IMR-90 (cell line): Measurements from ENCODE around the gene SPINT2. TPM values are rescaled to one million over a fixed set of nuclear protein-coding genes. Genes with fewer than 3 reads are reported as not detected.

ENCODE experiments used
- ATAC-seq: fragments of 200-7000 bp; cut with Tn5 transposase; 2 replicates; pipeline ENCODE4 v1.9.1; 2020; ENCODE audit warnings: low read depth, mild to moderate bottlenecking, moderate library complexity
- BruUV-seq: library from RNA; stranded (reverse); fragments of 400-500 nt; replicated peaks from 2 replicates; lab custom pipeline; 2021; lab: Mats Ljungman, UMichigan
- CTCF ChIA-PET: fragments of 300-600 bp; formaldehyde crosslinking; extraction: SDS; loops from one replicate; lab custom pipeline; 2021; ENCODE audit warnings: antibody characterized with exemption; lab: Yijun Ruan, JAX
- POLR2A ChIA-PET: fragments of 300-600 bp; sonication (Branson Sonifier 250); formaldehyde crosslinking; loops from one replicate; lab custom pipeline; 2022; ENCODE audit warnings: antibody characterized with exemption; ENCODE audit not compliant: unreplicated experiment; lab: Charles Lee
- DNase-seq: peaks from one replicate; pipeline ENCODE4 v3.0.0; 2013
- H2AFZ ChIP-seq: replicated peaks from 2 replicates; pipeline ENCODE3; 2013; ENCODE audit warnings: low read length, mild to moderate bottlenecking; ENCODE audit not compliant: poor library complexity
- H2AK5ac ChIP-seq: 2 replicates; pipeline ENCODE4 v1.6.1; 2013; ENCODE audit warnings: low read depth, low read length, inconsistent platforms
- H2AK9ac ChIP-seq: replicated peaks from 2 replicates; pipeline ENCODE3; 2013; ENCODE audit warnings: mild to moderate bottlenecking, low read depth, low read length, moderate library complexity; ENCODE audit not compliant: poor library complexity
- H2BK120ac ChIP-seq: 2 replicates; pipeline ENCODE4 v1.6.1; 2013; ENCODE audit warnings: low read depth, low read length, inconsistent platforms
- H2BK15ac ChIP-seq: 3 replicates; pipeline ENCODE4 v1.6.1; 2013; ENCODE audit warnings: low read depth, low read length, inconsistent platforms
- H2BK20ac ChIP-seq: 2 replicates; pipeline ENCODE4 v1.6.1; 2013; ENCODE audit warnings: low read depth, mild to moderate bottlenecking, inconsistent platforms, low read length, moderate library complexity
- H2BK5ac ChIP-seq: 2 replicates; pipeline ENCODE4 v1.6.1; 2013; ENCODE audit warnings: mild to moderate bottlenecking, low read depth, low read length, inconsistent platforms; ENCODE audit not compliant: poor library complexity, severe bottlenecking
- H3K14ac ChIP-seq: replicated peaks from 2 replicates; pipeline ENCODE4 v1.6.1; 2013; ENCODE audit warnings: low read depth, low read length, inconsistent platforms
- H3K18ac ChIP-seq: 2 replicates; pipeline ENCODE4 v1.6.1; 2013; ENCODE audit warnings: low read depth, low read length, control low read depth
- H3K23ac ChIP-seq: 2 replicates; pipeline ENCODE4 v1.6.1; 2013; ENCODE audit warnings: low read depth, low read length, inconsistent platforms
- H3K27ac ChIP-seq: 2 replicates; pipeline ENCODE4 v1.5.1; 2013; ENCODE audit warnings: mild to moderate bottlenecking, control low read depth, low read length; ENCODE audit not compliant: insufficient read depth
- H3K27me3 ChIP-seq: 2 replicates; pipeline ENCODE4 v1.6.1; 2013; ENCODE audit warnings: low read length; ENCODE audit not compliant: control insufficient read depth, insufficient read depth
- H3K36me3 ChIP-seq: 2 replicates; pipeline ENCODE4 v1.6.1; 2013; ENCODE audit warnings: low read length, mixed read lengths; ENCODE audit not compliant: control insufficient read depth, insufficient read depth
- H3K4ac ChIP-seq: 2 replicates; pipeline ENCODE4 v1.6.1; 2013; ENCODE audit warnings: low read depth, low read length, inconsistent platforms
- H3K4me1 ChIP-seq: 2 replicates; pipeline ENCODE4 v1.6.1; 2013; ENCODE audit warnings: low read length, mixed read lengths; ENCODE audit not compliant: control insufficient read depth, insufficient read depth
- H3K4me2 ChIP-seq: 2 replicates; pipeline ENCODE4 v1.6.1; 2013; ENCODE audit warnings: low read depth, mild to moderate bottlenecking, control low read depth, low read length, moderate library complexity
- H3K4me3 ChIP-seq: 2 replicates; pipeline ENCODE4 v1.5.1; 2013; ENCODE audit warnings: low read depth, mild to moderate bottlenecking, control low read depth, low read length, moderate library complexity; ENCODE audit not compliant: insufficient read depth
- H3K56ac ChIP-seq: 2 replicates; pipeline ENCODE4 v1.6.1; 2013; ENCODE audit warnings: low read length, inconsistent platforms; ENCODE audit not compliant: insufficient read depth; ENCODE audit errors: extremely low read depth
- H3K79me1 ChIP-seq, 2 experiments: 2 replicates each; pipeline ENCODE4 v1.6.1; 2013; ENCODE audit warnings: low read length in 2 of 2, inconsistent platforms in 1 of 2, low read depth in 1 of 2
- H3K9ac ChIP-seq: 2 replicates; pipeline ENCODE4 v1.6.1; 2013; ENCODE audit warnings: low read depth, low read length, control low read depth
- H3K9me1 ChIP-seq: 2 replicates; pipeline ENCODE4 v1.6.1; 2013; ENCODE audit warnings: low read length, inconsistent platforms; ENCODE audit not compliant: insufficient read depth
- H3K9me3 ChIP-seq: 2 replicates; pipeline ENCODE4 v1.6.1; 2013; ENCODE audit warnings: low read length; ENCODE audit not compliant: control insufficient read depth, insufficient read depth
- H4K20me1 ChIP-seq: 2 replicates; pipeline ENCODE4 v1.6.1; 2013; ENCODE audit warnings: low read length, inconsistent platforms; ENCODE audit not compliant: insufficient read depth
- H4K5ac ChIP-seq: 2 replicates; pipeline ENCODE4 v1.6.1; 2013; ENCODE audit warnings: mild to moderate bottlenecking, low read depth, low read length, control low read depth
- H4K8ac ChIP-seq, 2 experiments: 2 replicates each; pipeline ENCODE4 v1.6.1; 2013; ENCODE audit warnings: low read depth in 2 of 2, low read length in 2 of 2, control low read depth in 1 of 2, inconsistent platforms in 1 of 2
- H4K91ac ChIP-seq: 2 replicates; pipeline ENCODE4 v1.6.1; 2013; ENCODE audit warnings: low read depth, low read length, inconsistent platforms; ENCODE audit not compliant: insufficient read depth
- BHLHE40 ChIP-seq: fragments of 150-350 bp; IDR thresholded peaks from 2 replicates; pipeline ENCODE4 v1.6.1; 2016; ENCODE audit warnings: mild to moderate bottlenecking, low read depth, low read length
- CEBPB ChIP-seq: IDR thresholded peaks from 2 replicates; pipeline ENCODE4 v1.6.1; 2012; ENCODE audit warnings: low read depth, low read length, improper control_type of control experiment
- CHD1 ChIP-seq: IDR thresholded peaks from 2 replicates; pipeline ENCODE4 v1.6.1; 2012; ENCODE audit warnings: low read depth, low read length, improper control_type of control experiment
- ELK1 ChIP-seq: fragments of 150-350 bp; IDR thresholded peaks from 2 replicates; pipeline ENCODE4 v1.6.1; 2016; ENCODE audit warnings: low read depth, mild to moderate bottlenecking, low read length, moderate library complexity, borderline replicate concordance
- FOS ChIP-seq: fragments of 150-350 bp; IDR thresholded peaks from 2 replicates; pipeline ENCODE4 v1.6.1; 2016; ENCODE audit warnings: low read depth, low read length
- NFE2L2 ChIP-seq: fragments of 150-350 bp; IDR thresholded peaks from 2 replicates; pipeline ENCODE4 v1.6.1; 2016; ENCODE audit warnings: low read depth, mild to moderate bottlenecking, low read length
- RAD21 ChIP-seq: IDR thresholded peaks from 2 replicates; pipeline ENCODE4 v1.6.1; 2012; ENCODE audit warnings: low read length, improper control_type of control experiment
- RCOR1 ChIP-seq: IDR thresholded peaks from 2 replicates; pipeline ENCODE4 v1.6.1; 2012; ENCODE audit warnings: mild to moderate bottlenecking, low read length, improper control_type of control experiment; ENCODE audit not compliant: insufficient replicate concordance
- RFX5 ChIP-seq: IDR thresholded peaks from 2 replicates; pipeline ENCODE4 v1.8.0; 2012; ENCODE audit warnings: low read depth, mild to moderate bottlenecking, low read length, moderate library complexity
- USF2 ChIP-seq: fragments of 150-350 bp; IDR thresholded peaks from 2 replicates; pipeline ENCODE4 v1.6.1; 2017; ENCODE audit warnings: mild to moderate bottlenecking, antibody characterized with exemption, low read length, low read depth
- WGBS, 2 experiments: methylation state at CpG; one replicate each; pipeline versions ENCODE4 v1.1.5 to v1.1.7; 2013; ENCODE audit warnings: missing lambda C conversion rate in 2 of 2; ENCODE audit not compliant: insufficient read length in 1 of 2; ENCODE audit errors: extremely low coverage in 2 of 2; 5-methylcytosine and 5-hydroxymethylcytosine counted together
- dilution Hi-C: fragments of 300-500 bp; cut with HindIII; formaldehyde crosslinking; loops from one replicate; pipeline ENCODE4 v1.14.3; 2018; ENCODE audit warnings: low sequenced_read_pairs; ENCODE audit not compliant: unreplicated experiment
- in situ Hi-C: fragments of 300-500 bp; cut with MboI; formaldehyde crosslinking; loops from 3 replicates; pipeline ENCODE4 v1.14.3; 2019; ENCODE audit warnings: low sequenced_read_pairs, inconsistent platforms, mixed read lengths
- intact Hi-C: fragments of 100-400 bp; cut with micrococcal nuclease; formaldehyde crosslinking; loops from 2 replicates; pipeline ENCODE4 v1.10.0; 2022
- polyA plus RNA-seq, 3 experiments: library from polyadenylated mRNA; depleted of rRNA; stranded (reverse); fragments of >200 nt; gene quantifications; 2 replicates each; pipeline ENCODE4 v1.2.3, GENCODE V29; 2012; ENCODE audit warnings: low replicate concordance in 1 of 3
- total RNA-seq: library from RNA; depleted of rRNA; stranded (reverse); fragments of >200 nt; gene quantifications from 2 replicates; pipeline ENCODE4 v1.2.3, GENCODE V29; 2012
- TF ChIP-seq, protein P1 (sequence below): conservative IDR thresholded peaks from 2 replicates; pipeline ENCODE4 v1.5.1; 2012; ENCODE audit warnings: mild to moderate bottlenecking, low read depth, low read length, improper control_type of control experiment

The SPINT2 gene
- total and polyA plus RNA-seq, 2 of the 4 experiments (the other 2 are of a cell fraction): 0.54 to 1.2 TPM

DNA sequence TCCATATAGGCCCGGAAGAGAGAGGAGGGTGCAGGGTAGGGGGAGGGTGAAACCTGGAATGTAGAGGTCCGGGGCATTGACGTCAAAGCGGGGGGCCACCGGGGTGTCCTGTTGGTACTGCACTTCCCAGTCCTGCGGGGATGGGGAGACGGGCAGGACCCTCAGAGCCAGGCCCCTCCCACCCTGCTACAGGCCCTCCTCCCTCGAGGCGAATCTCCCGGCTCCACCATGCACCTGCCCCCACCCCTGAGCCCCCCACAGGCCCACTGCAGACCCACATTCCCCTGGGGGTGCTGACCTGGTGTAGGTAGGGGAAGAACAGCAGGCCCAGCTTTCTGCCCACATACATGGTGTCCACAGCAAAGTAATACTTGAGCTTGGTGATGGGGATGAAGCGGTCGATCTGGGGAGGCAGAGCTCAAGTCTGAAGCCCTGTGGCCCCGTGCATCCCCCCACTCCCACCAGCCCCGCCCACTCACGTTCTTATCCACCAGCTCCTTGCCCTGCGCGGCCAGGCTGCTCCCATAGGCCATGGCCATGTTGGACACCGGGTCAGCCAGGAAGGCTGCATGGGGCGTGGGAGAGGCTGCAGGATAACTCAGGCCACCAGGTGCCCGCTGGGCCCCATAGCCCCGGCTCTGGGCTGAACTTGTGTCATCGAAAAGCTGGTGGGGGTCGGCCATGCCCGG, 44.7 kb downstream of the SPINT2 start:
- Histone ChIP-seq H2AFZ (no peak overlapping the region), H3K27ac (no peak overlapping the region), H3K27me3 (no peaks in the 10 kb centered on the region), H3K56ac (no peak overlapping the region), H3K9ac (no peak overlapping the region), H3K36me3 (peaks cover 30% of the 10 kb centered on the region), H2BK120ac (no peak overlapping the region), H3K4me3 (no peak overlapping the region), H3K14ac (no peak overlapping the region), H4K5ac (no peak overlapping the region), H3K4me2 (no peak overlapping the region), H2AK5ac (no peak overlapping the region), H3K9me3 (no peaks in the 10 kb centered on the region), H3K4ac (no peak overlapping the region), H3K18ac (no peak overlapping the region), H2BK5ac (no peak overlapping the region), H3K79me1 (peaks cover 7 to 36% of the 10 kb centered on the region in 2 experiments), H2BK15ac (no peak overlapping the region), H4K91ac (no peak overlapping the region), H4K8ac (no peak overlapping the region), H2BK20ac (no peak overlapping the region), H2AK9ac (no peak overlapping the region), H3K9me1 (no peaks in the 10 kb centered on the region), H3K4me1 (0 out of 2 replicates have a peak, but pooled peaks cover under 1% of the 10 kb centered on the region), H3K23ac (no peak overlapping the region), H4K20me1 (peaks cover 4% of the 10 kb centered on the region; the same call in 1 of the 2 replicates)
- intact Hi-C loops (no loop called here), dilution Hi-C loops (no loop called here), in situ Hi-C loops (no loop called here)
- 94% methylated on average over 6 of the region's 24 CpGs; no CpG with 5 or more reads in 1 of the 2 experiments for WGBS, 2 experiments
- BruUV-seq: no TSS peak
- ChIA-PET POLR2A (no interaction called here), CTCF (no interaction called here)
- no peak for DNase-seq
- no peak for ATAC-seq
- TF ChIP-seq CHD1 (no peak), RFX5 (no peak), FOS (no peak), RAD21 (no peak), USF2 (no peak), NFE2L2 (no peak), ELK1 (no peak), CEBPB (no peak), BHLHE40 (no peak), RCOR1 (no peak)
- TF ChIP-seq, protein P1, sequence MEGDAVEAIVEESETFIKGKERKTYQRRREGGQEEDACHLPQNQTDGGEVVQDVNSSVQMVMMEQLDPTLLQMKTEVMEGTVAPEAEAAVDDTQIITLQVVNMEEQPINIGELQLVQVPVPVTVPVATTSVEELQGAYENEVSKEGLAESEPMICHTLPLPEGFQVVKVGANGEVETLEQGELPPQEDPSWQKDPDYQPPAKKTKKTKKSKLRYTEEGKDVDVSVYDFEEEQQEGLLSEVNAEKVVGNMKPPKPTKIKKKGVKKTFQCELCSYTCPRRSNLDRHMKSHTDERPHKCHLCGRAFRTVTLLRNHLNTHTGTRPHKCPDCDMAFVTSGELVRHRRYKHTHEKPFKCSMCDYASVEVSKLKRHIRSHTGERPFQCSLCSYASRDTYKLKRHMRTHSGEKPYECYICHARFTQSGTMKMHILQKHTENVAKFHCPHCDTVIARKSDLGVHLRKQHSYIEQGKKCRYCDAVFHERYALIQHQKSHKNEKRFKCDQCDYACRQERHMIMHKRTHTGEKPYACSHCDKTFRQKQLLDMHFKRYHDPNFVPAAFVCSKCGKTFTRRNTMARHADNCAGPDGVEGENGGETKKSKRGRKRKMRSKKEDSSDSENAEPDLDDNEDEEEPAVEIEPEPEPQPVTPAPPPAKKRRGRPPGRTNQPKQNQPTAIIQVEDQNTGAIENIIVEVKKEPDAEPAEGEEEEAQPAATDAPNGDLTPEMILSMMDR: no peak
